HEK293 (cell line): Measurements from ENCODE around the gene TRAF5.

ENCODE experiments used
- ZNF140 ChIP-seq: fragments of 450-650 bp; formaldehyde crosslinking; IDR thresholded peaks from 2 replicates; pipeline ENCODE4 v1.5.1; 2016; ENCODE audit warnings: missing biosample characterization, missing genetic modification characterization
- ZNF274 ChIP-seq, 2 experiments: fragments of 200-500 bp in 1 of 2; fragments of 450-650 bp in 1 of 2; sonication (Bioruptor generic) in 1 of 2; formaldehyde crosslinking in 1 of 2; IDR thresholded peaks; 2 replicates each; pipeline versions ENCODE4 v1.5.1 to v1.6.1; 2014 to 2016; ENCODE audit warnings: borderline replicate concordance in 1 of 2, inconsistent platforms in 1 of 2, low read length in 1 of 2, missing biosample characterization in 1 of 2, missing genetic modification characterization in 1 of 2
- ZNF391 ChIP-seq: fragments of 450-650 bp; formaldehyde crosslinking; IDR thresholded peaks from 2 replicates; pipeline ENCODE4 v1.5.1; 2016; ENCODE audit warnings: low read depth, missing biosample characterization, missing genetic modification characterization, borderline replicate concordance
- ZNF629 ChIP-seq: fragments of 450-650 bp; formaldehyde crosslinking; IDR thresholded peaks from 2 replicates; pipeline ENCODE4 v1.5.1; 2017; ENCODE audit warnings: missing biosample characterization, missing genetic modification characterization
- ZNF707 ChIP-seq: fragments of 450-650 bp; formaldehyde crosslinking; IDR thresholded peaks from 2 replicates; pipeline ENCODE4 v1.5.1; 2016; ENCODE audit warnings: missing biosample characterization, missing genetic modification characterization
- ZNF837 ChIP-seq: fragments of 450-650 bp; formaldehyde crosslinking; IDR thresholded peaks from 2 replicates; pipeline ENCODE4 v1.5.1; 2016; ENCODE audit warnings: missing biosample characterization, missing genetic modification characterization
- TF ChIP-seq, protein P1 (sequence below): fragments of 450-650 bp; formaldehyde crosslinking; IDR thresholded peaks from 2 replicates; pipeline ENCODE4 v1.5.1; 2016; ENCODE audit warnings: missing biosample characterization, missing genetic modification characterization
- TF ChIP-seq, protein P2 (sequence below): fragments of 450-650 bp; formaldehyde crosslinking; IDR thresholded peaks from 2 replicates; pipeline ENCODE4 v1.5.1; 2016; ENCODE audit warnings: missing biosample characterization, missing genetic modification characterization
- TF ChIP-seq, protein P3 (sequence below): fragments of 450-650 bp; formaldehyde crosslinking; IDR thresholded peaks from 2 replicates; pipeline ENCODE4 v1.5.1; 2016; ENCODE audit warnings: missing biosample characterization, missing genetic modification characterization

DNA sequence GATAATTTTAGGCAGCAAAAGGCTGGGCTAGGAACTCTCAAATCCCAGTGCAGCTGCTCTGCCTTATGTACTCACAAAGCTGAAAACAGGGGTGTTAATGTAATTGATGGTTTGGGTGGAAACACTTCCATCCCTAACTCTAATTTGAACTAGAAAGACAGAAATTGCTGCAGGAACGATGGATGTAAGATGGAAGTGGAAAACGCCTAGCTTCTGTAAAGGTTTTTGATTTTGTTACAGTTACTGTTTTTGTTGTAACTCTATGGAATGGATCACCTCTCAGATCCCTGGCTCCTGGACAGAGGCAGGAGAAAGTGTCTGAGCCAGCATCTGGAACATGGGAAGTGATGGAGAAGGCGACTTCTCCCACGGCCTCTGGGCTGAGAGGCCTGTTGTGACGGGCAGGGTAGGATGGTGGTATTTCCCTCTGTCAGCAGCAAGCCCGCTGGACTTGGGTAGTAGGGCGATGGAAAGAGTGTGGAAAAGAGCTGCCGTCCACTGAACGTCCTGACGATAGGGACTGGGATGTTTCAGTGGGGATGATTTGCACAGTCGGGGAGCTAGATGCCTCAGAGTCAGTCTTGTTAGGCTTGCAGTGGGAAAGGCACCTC lies 1.6 kb downstream of the TRAF5 start:
- TF ChIP-seq, protein P1, sequence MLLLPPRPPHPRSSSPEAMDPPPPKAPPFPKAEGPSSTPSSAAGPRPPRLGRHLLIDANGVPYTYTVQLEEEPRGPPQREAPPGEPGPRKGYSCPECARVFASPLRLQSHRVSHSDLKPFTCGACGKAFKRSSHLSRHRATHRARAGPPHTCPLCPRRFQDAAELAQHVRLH (tag by site-specific recombination): no peak
- TF ChIP-seq ZNF707 (tag by site-specific recombination) (no peak), ZNF837 (tag by site-specific recombination) (no peak), ZNF629 (tag by site-specific recombination) (no peak), ZNF140 (tag by site-specific recombination) (no peak), ZNF391 (no peak), ZNF274 (IDR thresholded peaks at IDR 0.05; ENCODE audit: low read length) (no peak), ZNF274 (tag by site-specific recombination; IDR thresholded peaks at IDR 0.05; ENCODE audit: borderline replicate concordance) (no peak)
- TF ChIP-seq, protein P2, sequence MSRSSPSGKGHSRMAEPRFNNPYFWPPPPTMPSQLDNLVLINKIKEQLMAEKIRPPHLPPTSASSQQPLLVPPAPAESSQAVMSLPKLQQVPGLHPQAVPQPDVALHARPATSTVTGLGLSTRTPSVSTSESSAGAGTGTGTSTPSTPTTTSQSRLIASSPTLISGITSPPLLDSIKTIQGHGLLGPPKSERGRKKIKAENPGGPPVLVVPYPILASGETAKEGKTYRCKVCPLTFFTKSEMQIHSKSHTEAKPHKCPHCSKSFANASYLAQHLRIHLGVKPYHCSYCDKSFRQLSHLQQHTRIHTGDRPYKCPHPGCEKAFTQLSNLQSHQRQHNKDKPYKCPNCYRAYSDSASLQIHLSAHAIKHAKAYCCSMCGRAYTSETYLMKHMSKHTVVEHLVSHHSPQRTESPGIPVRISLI (tag by site-specific recombination): no peak
- TF ChIP-seq, protein P3, sequence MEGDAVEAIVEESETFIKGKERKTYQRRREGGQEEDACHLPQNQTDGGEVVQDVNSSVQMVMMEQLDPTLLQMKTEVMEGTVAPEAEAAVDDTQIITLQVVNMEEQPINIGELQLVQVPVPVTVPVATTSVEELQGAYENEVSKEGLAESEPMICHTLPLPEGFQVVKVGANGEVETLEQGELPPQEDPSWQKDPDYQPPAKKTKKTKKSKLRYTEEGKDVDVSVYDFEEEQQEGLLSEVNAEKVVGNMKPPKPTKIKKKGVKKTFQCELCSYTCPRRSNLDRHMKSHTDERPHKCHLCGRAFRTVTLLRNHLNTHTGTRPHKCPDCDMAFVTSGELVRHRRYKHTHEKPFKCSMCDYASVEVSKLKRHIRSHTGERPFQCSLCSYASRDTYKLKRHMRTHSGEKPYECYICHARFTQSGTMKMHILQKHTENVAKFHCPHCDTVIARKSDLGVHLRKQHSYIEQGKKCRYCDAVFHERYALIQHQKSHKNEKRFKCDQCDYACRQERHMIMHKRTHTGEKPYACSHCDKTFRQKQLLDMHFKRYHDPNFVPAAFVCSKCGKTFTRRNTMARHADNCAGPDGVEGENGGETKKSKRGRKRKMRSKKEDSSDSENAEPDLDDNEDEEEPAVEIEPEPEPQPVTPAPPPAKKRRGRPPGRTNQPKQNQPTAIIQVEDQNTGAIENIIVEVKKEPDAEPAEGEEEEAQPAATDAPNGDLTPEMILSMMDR (tag by site-specific recombination): no peak
